Activated CD4-positive, alpha-beta T cell treated with anti-CD3 and anti-CD28 coated beads, Interleukin-10, Interleukin-2, amounts not matched to agents 100 ng/mL and 50 ng/mL, durations not matched to agents 16 hours and 8 hours (primary cell): ENCODE results near the gene SRMS.
"Not testable (repeated sequence)": the region's sequence is repeated elsewhere in the genome, so short reads cannot be mapped to it uniquely, and the experiment has no call there.

Experiments used
- DNase-seq: peaks from one replicate; pipeline ENCODE4 v3.0.0-alpha.2; 2020

Gene SRMS

GRCh38 chr20:63519668-63520503 is 27.7 kb downstream of the SRMS start:
- DNase-seq: peak; percentile 60

GRCh38 chr20:63518946-63519667 is 28.4 kb downstream of the SRMS start:
- no peak for DNase-seq

GRCh38 chr20:63518351-63518861 is 29.1 kb downstream of the SRMS start:
- DNase-seq: no peak

GRCh38 chr20:63517376-63518309 is 29.9 kb downstream of the SRMS start:
- DNase-seq: no peak

- DNase-seq: not testable (repeated sequence)
These were observed 33.0 kb downstream of the SRMS start for GRCh38 chr20:63514520-63514919.

- DNase-seq: no peak
These were observed 34.3 kb downstream of the SRMS start for GRCh38 chr20:63513207-63513606.

GRCh38 chr20:63509088-63509564 is 38.4 kb downstream of the SRMS start:
- DNase-seq: no peak

- DNase-seq: no peak
These were observed 39.3 kb downstream of the SRMS start for GRCh38 chr20:63508072-63508768.

- DNase-seq: no peak
These were observed 40.3 kb downstream of the SRMS start for GRCh38 chr20:63507083-63507743.

GRCh38 chr20:63505723-63506122 is 41.8 kb downstream of the SRMS start:
- no peak for DNase-seq

- no peak for DNase-seq
These were observed 42.3 kb downstream of the SRMS start for GRCh38 chr20:63505281-63505680.

- no peak for DNase-seq
These were observed 42.9 kb downstream of the SRMS start for GRCh38 chr20:63504642-63505041.

GRCh38 chr20:63503524-63503923 is 44.0 kb downstream of the SRMS start:
- no peak for DNase-seq

GRCh38 chr20:63502671-63503172 is 44.8 kb downstream of the SRMS start:
- DNase-seq: no peak

- DNase-seq: no peak
These were observed 45.5 kb downstream of the SRMS start for GRCh38 chr20:63501818-63502670.

GRCh38 chr20:63500902-63501817 is 46.4 kb downstream of the SRMS start:
- DNase-seq: no peak

- no peak for DNase-seq
These were observed 47.2 kb downstream of the SRMS start for GRCh38 chr20:63500151-63500901.

- no peak for DNase-seq
These were observed 48.1 kb downstream of the SRMS start for GRCh38 chr20:63499338-63499969.
